ENCODE measurements around the gene VAV2.

The VAV2 gene

DNA sequence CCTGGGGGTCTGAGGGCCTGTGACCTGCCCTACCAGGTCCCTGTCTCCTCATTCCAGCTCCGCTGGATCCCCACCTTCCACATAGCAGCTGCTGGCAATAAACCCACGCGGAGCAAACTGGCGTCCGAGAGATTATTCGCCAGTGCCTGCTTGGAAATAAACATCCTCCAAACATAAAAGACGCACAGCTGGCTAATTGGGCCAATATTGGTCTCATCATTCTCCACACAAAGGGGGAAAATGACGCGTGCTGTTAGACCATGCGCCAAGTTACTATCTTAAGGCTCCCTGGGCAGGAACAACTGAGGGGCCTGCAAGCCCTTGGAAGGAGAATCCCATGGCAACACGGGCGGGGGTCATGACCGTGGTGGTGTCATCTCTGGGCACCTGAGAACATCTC is 180.7 kb downstream of the VAV2 start:
- no peak for FAIRE-seq

DNA sequence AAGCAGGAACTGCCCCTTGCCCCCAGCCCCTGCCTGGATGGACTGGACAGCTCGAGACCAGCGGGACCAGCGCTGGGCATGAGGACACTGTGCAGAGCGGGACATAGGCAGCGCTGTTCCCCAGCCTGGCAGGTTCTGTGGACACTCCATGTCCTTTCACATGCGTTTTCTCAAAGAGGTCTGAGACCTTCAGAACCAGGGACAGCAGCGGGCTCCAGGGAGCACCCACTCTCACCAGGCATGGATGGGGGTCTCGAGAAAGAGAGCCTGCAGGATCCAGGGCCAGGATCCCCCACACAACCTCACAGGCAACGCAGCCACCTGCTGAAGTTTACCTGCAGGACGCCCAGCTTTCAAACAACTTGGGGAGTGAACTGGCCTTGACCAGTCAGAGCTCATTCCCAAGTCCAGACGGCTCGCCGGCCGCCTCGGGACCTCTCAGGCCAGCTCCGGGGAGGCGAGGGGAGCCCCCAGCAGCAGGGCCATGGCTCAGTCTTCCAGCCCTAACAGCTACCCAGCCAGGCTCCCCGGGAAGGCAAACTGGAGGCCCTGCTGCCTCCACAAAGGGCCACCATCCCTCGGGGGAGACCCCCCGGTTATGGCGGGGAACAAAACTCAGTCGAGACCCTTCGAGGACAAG is 181.4 kb downstream of the VAV2 start:
- FAIRE-seq = no peak

DNA sequence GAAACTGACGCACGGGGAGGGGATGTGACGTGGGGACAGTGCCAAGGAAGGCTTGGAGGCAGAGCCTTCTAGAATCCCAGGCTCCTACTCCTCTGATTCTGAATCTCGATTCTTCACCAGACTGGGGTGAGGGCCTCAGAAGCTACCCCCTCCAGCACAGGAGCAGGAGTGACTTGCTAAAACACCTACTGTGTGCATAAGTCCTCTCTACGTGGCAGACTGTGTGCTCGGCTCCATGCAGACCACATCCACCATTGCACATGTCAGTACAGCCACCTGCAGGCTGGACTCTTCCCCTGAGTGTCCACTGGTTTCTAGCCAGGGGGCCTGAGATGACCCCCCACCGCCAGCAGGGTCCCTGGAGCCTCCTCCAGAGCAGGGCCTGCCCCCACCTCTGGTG is 182.8 kb downstream of the VAV2 start:
- no peak for FAIRE-seq

DNA sequence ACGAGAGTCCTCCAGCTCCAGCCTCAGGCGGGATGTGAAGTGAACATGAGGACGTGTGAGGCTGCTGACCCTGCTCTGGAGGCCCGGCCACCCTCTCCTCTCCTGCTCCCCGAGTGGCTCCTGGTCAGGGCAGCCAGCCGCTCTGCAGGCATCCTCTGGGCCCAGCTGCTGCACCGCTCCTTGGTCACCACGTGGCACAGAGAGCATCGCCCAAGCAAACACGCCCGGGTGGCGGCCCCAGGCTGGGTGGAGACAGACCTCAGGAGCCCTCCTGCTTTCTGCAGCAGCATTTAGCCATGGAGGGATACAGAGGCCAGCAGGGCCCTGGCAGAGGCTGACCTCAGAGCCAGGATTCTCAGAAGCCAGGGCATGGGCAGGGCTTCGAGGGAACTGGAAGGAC is 184.3 kb downstream of the VAV2 start:
- no peak for FAIRE-seq

DNA sequence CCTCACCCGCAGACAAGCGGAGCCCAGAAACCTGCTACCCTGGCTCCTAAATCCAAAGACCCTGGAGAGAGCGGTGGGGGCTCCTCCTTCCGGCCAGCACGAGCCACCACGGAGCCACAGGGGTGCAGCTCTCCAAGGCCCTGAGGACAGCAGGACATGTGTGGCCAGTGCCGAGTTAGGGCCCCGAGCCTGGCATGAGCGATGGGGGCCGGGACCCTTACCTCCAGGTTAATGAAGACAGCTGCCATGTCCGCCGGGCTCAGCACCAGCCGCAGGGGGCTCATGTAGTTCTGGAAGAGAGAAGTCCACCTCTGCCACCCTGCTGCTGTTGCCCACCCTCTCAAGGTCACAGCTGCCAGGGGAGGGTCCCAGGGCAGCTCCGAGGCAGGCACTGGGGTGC is 185.1 kb downstream of the VAV2 start:
- no peak for FAIRE-seq

DNA sequence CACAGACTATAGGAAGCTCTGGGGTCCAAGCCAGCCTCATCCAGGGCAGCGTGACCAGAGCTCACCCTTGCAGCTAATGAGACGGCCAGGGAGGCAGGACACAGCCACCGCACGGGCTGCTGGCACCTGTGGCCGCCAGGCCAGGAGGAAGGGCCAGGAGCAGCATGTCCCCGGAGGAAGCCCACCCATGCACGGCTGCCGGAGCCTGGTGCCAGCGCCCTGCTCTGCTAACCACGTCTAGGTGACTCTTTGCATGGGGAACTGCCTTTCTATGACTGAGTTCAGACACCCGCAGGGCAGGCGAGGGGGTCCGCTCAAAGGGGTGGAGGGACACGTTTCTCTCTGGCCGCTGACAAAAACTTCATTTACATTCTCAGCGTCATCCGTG is 185.5 kb downstream of the VAV2 start:
- FAIRE-seq = no peak

DNA sequence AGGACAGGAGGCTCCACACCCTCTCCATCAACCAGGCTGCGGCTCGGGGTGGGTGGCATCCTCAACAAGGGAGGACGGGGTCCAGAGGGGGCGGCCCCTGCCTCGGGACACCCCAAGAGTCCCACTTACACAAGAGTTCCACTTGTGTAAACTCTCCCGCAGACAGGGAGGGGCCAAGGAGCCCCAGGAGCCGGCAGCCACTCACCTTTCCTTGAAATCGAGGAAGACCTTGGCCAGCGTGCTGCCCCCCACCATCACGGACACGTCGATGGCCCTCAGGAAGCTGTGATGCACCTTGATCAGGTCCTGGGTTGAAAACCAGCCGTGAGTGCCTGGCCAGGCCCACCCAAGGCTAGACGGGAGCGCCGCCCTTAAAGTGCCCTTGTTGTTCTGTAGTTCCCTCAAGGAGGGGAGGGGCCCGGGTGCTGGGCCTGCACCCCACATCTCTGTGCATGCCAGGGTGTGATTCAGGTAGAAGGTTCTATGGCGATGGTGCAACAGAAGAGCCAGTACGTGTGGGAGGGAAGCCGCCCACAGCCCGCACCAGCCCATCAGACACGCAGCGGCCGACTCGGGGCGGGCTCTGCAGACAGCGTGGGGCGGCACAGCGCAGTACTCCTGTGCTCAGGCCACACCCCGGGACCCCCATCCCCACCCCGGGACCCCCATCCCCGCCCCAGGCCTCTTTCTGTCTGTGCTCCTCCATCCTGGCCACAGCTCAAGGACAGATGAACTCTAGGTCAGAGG is 186.1 kb downstream of the VAV2 start:
- no peak for FAIRE-seq

DNA sequence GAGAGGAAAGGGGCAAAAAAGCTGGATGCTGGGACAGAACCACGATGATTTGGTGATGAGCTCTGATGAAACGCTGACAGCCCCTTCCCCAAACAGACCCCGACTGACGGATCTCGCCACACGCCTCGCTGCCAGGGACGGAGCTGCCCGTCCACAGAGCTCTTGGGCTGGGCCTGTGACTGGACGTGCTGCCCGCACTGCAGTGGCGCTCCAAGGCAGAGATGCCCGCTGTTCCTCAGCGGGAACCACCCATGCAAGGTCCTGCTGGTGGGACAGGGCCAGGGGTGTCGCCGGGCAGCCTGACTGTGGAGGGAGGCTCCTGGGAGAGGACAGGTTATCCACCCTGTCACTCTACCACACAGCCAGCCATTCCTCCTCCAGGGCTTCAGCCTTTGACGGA is 187.9 kb downstream of the VAV2 start:
- FAIRE-seq = no peak

DNA sequence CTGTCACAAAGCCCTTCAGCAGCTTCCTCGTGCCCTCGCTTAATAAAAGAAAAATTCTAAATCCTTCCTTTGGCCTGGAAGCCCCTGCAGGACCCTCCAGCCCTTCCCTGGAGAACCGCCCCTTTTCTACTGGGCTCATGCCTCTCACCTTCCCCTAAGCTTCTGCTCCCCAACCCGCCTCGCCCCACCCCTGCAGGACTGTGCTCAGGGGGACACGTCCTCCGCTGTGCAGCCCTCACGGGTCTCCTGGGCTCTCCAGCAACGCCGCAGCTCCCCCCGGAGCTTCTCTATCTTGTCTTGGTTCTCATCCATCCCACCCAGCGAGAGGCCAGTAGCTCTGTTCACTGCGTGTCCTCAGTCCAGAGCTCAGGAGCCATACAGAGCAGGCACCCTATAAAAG is 188.4 kb downstream of the VAV2 start:
- no peak for FAIRE-seq

DNA sequence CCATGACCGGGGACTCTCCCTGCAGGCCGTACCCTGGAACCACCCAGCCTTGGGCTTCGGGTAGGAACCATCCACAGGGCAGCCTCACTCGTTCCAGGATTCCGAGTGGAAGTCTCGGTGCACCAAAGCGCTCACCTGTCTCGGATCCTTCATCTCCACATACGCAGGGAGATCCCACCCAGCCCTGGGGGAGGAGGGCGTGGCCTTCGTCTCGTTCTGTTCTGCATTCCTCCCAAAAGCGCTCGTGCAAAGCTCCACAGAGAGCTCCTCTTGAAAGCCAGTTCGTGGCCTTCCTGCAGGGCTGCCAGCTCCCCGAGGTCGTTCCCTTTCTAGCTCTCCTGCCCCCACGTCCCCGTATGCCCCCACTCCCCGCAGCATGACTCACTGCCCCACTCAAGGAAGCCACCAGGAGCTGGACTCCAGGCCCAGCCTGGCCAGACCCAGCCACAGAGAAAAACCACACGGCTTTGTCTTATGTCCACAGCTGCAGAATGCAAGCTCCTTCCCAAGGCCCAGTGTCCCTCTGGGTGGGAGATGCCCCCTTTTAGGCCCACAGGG is 189.0 kb downstream of the VAV2 start:
- no peak for FAIRE-seq

DNA sequence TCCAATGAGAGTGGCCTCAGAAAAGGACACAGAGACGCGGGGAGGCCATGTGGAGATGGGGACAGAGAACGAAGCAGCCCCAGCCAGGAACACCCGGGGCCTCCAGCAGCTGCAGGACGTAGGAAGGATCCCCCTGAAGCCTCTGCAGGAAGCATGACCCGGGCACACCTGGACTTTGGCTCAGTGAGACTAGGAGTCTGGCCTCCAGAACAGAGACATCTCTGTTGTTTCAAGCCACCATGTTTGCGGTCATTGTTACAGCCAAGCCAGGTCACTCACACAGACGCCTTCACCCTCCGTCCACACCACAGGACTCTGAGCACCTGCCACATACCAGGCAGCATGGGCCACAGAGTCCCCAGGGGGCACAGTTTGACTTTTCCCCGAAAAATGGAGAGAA is 190.4 kb downstream of the VAV2 start:
- no peak for FAIRE-seq

DNA sequence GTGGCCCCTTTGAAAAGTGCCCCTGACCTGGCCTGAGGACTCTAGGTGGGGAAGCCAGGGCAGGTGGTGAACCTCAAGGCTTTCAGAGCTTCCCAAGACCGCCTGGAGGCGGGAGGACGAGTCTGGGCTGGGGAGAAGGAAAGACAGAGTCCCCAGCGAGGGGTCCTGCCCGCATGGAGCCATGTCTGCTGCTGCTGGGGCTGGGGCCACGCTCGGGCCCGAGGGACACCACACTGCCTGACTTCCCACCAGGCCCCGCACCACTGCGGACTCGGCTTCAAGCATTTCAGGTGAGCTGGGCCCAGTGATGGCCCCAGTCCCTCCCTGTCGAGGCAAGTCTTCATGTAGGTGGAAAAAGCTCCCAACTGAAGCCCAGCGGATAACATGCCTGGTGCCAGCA is 191.9 kb downstream of the VAV2 start:
- FAIRE-seq = no peak

DNA sequence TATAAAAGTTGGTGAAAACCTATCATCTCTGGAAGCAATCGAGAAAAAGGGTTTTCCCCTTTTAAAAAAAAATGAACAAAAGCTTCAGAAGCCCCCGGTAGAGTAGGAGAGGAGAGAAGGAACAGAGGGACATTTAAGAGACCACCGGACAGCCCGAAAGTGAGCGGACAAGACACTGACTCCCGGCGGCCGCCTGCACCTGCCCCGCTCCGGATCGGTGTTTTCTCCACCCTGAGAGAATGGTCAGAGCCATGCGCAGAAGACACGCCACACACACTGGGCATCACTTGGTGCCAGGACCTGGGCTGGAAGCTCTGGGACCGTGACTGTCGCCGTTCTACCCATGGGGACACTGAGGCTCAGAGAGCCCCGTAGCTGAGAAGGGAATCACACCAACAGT is 192.4 kb downstream of the VAV2 start:
- no peak for FAIRE-seq

DNA sequence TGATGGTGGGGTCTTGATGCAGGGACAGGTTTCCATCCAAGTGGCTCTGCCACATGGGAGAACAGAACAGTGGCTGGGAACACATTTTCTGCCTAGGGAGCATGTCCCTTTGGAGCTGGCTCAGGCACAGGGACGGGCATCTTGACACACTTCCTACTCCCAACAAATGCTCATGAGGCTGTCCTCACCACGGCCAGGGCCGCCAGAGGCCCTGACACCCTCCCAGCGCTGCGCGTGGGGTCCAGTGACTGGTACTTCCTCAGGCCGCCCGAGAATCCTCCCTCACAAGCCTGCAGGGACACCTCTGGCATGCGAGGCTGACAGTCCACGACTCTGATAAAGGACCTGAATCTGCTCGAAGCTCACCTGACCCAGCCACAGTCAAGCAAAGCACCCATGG is 193.0 kb downstream of the VAV2 start:
- no peak for FAIRE-seq

DNA sequence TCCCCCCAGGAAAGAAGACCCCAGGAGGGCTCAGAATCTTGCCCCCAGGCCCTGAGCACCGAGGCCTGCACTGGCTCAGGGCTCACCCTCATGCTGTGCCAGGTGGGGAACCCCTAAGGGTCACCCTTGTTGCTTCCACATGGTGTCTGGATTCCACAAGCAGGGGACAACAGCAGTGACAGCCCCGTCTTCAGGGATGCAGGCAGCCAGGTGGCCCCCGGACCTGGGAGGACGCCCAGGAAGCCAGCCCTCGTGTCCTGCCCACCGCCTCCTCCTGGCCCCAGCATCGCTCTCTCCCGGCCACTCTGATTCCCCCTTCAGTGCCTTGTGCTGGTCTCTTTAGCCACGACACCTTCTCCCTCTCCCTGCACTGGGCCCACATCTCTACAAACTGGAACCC is 194.0 kb downstream of the VAV2 start:
- FAIRE-seq = no peak

DNA sequence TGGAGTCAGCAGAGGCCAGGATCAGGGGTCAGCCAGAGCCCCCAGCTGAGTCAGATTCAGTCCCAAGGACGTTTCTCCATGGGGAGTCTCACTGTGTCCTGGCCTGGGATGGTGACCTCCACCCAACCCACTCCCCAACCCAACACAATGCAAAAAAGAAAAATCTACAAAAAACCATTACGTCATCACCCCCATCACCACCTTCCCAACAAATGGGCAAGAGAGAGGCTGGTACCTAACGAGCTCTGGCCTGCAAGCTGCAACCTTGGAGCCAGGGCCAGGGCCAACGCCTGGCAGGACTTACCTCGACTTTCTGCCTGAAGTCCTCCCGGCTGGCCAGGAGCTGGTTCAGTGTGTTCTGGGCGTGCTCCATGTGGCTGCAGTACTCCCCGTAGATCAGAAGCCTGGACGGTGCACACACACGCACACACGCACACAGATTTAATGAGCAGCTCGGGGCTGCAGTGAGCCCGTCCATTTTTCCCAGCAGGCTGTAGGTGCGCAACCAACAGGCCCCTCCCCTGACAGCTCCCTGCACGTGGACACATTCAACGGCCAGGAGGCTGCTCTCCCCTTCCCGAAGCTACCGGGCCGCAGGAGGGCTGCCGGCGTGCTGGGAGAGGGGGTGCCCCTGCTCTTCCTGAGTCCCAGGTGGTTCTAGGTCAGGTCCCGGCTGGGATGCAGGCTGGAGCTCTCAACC is 194.6 kb downstream of the VAV2 start:
- FAIRE-seq = no peak

DNA sequence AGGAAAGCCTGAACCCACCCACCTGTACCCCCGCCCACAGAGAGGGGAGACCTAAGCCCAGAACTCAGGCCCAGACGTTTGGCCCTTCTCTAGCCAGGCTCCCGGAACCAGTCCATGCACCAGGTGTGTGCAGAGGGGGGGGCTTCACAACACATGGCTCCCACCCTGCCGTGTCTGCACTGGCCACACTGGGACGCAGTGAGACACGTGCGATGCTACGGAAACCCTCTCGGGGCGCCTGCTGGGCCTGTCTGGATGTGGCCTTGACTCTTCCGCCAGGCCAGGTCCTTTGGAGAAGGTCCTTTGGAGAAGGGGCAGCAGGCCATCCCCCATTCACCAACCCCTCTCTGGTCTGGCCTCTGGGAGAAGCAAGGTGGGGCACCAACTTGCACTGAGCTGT is 195.6 kb downstream of the VAV2 start:
- no peak for FAIRE-seq

DNA sequence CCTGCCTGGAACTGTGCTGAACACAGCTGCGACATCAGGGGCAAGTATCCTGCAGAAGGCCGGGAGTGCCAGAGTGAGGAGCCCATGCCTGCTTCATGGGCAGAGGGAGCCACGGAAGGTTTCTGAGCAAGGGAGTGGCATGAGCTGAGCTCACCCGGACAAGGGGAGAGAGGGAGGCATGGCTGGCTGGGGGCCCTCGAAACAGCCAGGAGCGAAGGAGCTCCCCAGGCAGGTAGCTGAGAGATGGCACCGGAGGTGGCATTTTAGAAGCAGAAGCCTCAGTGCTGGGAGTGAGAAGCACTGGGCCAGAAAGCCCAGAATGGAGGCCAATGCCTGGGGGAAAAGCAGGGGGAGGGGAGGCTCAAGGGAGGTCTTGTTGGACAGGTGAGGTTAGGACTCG is 197.1 kb downstream of the VAV2 start:
- FAIRE-seq = no peak

DNA sequence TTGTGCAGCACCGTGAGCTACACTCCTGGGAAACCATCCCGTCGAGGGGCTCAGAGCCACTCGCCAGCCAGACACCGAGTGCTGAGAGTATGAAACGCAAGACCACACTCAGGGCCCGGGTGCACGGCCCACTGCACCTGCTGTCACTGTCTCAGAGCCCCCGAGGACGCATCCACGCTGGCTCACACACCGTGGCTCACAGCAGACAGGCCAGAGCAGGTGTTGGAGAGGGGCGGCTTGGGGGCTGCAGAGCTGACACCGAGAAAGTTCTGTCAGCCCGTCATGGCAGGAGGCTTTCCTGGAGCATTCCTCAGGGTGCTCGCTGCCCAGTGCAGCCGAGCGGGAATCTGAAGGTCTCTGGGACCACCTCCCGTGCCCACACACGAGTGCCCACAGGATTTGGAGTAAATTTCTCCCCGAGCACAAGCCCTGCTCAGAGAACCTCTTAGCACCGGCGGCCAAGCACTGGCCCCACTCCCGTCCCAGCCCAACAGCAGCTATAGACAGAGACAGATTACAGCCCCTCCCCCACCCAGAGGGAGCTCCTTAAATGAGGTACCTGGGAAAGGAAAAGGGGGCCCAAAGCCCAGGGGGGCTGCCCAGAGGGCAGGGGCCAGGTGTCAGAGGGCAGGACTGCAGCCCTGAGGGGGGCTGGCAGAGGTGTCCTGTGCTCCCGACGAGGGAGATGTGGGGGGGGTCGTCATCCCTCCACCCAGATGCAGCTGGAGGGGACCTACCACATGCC is 197.9 kb downstream of the VAV2 start:
- FAIRE-seq = no peak

DNA sequence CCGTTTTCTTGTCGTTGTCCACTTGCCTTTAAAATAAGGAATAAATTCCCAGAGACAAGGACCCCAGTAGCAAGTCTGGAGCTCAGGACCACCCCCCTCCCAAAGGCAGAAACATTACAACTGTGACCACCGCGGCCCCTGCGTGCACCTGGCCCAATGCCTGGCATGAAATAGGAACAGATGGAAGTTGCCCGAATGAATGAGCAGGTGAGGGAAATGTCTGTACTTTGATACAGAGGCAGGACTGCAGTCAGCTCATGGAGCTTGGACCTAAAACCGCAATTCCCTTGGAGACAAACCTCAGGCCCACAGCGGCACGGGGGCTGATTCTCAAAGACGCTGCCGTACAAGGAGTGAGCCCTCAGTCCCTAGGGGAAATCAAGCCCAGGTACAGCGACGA is 198.7 kb downstream of the VAV2 start:
- FAIRE-seq = no peak

DNA sequence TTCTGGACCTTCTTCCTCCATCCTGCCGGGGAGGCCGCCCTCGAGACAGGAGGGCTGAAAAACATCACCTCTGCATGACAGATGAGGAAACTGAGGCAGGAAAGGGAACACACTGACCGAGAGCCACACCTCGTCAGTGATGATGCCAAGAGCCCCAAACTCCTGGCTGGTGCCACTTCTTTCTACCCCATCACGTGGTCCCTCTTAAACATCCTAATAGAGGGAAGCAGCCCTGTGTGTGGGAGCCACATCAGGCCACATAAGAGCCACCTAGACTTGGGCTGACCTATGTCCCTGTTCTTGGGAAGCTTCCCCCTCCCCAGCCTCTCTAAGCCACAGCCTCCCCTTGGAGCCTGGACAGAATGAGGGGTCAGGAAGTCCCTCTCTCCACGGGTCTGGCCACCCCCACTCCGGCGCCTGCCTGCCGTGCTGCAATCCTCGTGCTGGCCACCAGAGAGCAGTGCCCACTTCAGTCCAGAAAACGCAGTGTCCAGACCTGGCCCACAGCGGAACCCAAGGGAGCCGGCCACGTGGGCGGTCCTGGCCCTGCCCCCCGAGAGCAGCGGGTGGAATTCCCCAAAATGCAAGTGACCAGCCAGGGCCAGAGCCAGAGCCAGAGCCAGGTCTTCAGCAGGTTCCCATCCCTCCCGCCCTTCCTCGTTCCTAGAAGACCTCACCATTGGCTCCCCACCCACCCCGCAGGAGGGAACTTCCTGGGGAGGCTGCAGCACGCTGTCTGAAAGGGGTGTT is 199.2 kb downstream of the VAV2 start:
- no peak for FAIRE-seq
